HuH-7 (cell line): ENCODE results near the gene ZBTB14.

Source experiments
- DNase-seq: peaks from one replicate; pipeline ENCODE4 v3.0.0; 2011; ENCODE audit warnings: low spot score

ZBTB14 gene

GRCh38 chr18:5294113-5294456 lies 1.4 kb downstream of the ZBTB14 start:
- DNase-seq, result no peak

GRCh38 chr18:5288517-5288935 lies 7.0 kb downstream of the ZBTB14 start:
- no peak for DNase-seq

- DNase-seq, result no peak
Observed at GRCh38 chr18:5287854-5288253, 7.7 kb downstream of the ZBTB14 start.

GRCh38 chr18:5286525-5286924 lies 9.0 kb downstream of the ZBTB14 start:
- DNase-seq, result no peak

- no peak for DNase-seq
Observed at GRCh38 chr18:5285326-5285725, 10.2 kb downstream of the ZBTB14 start.

- no peak for DNase-seq
Observed at GRCh38 chr18:5284808-5285207, 10.7 kb downstream of the ZBTB14 start.

- no peak for DNase-seq
Observed at GRCh38 chr18:5282770-5283169, 12.8 kb downstream of the ZBTB14 start.

GRCh38 chr18:5276947-5277346 lies 18.6 kb downstream of the ZBTB14 start:
- no peak for DNase-seq

- DNase-seq, result no peak
Observed at GRCh38 chr18:5275872-5276271, 19.7 kb downstream of the ZBTB14 start.

GRCh38 chr18:5268874-5269273 lies 26.7 kb downstream of the ZBTB14 start:
- DNase-seq, result no peak

GRCh38 chr18:5266721-5267120 lies 28.8 kb downstream of the ZBTB14 start:
- no peak for DNase-seq

GRCh38 chr18:5253910-5254309 lies 41.6 kb downstream of the ZBTB14 start:
- DNase-seq, result no peak

GRCh38 chr18:5251117-5251516 lies 44.4 kb downstream of the ZBTB14 start:
- DNase-seq, result no peak

GRCh38 chr18:5250603-5251002 lies 44.9 kb downstream of the ZBTB14 start:
- no peak for DNase-seq

- no peak for DNase-seq
Observed at GRCh38 chr18:5244941-5245340, 50.6 kb downstream of the ZBTB14 start.

- DNase-seq, result no peak
Observed at GRCh38 chr18:5239447-5239846, 56.1 kb downstream of the ZBTB14 start.
